Measurements from ENCODE around the gene RRP15. TPM values are rescaled to one million over a fixed set of nuclear protein-coding genes. Genes with fewer than 3 reads are reported as not detected.
A peak's percentile ranks its signal among the peaks of the same experiment; 100 is the strongest.

RRP15 gene
- total and polyA plus RNA-seq, 2 of the 8 experiments (the other 6 are each of a cell fraction or from before 2014, with no cell fraction given), result 3.7 to 52.8 TPM

- H2AK5ac ChIP-seq (ENCODE audit: low read depth, low read length), result no peak overlapping the region
- no peak for TF ChIP-seq SP1 (IDR thresholded peaks at IDR 0.05; ENCODE audit: low read depth, low read length)
- no peak for TF ChIP-seq FOSL1 (IDR thresholded peaks at IDR 0.05; ENCODE audit: insufficient read depth, low read depth, low read length)
- no peak for TF ChIP-seq JUN (IDR thresholded peaks at IDR 0.05; ENCODE audit: low read depth, low read length)
- no peak for TF ChIP-seq GTF2F1 (IDR thresholded peaks at IDR 0.05; ENCODE audit: borderline replicate concordance, low read depth, low read length)
- peak; percentile 48 to 54 for TF ChIP-seq RAD21 (IDR thresholded peaks at IDR 0.05 in 1 of 2, conservative IDR thresholded peaks at IDR 0.05 in 1 of 2; ENCODE audit: low read depth in 2 of 2, low read length in 2 of 2)
- TF ChIP-seq CEBPB (IDR thresholded peaks at IDR 0.05; ENCODE audit: low read depth, low read length), result peak; percentile 30; the same call in 1 of the 2 replicates
- TF ChIP-seq CTCF (IDR thresholded peaks at IDR 0.05; ENCODE audit: control extremely low read depth in 1 of 3, insufficient read depth in 1 of 3, low read depth in 1 of 3, low read length in 3 of 3), result peak; percentile 46 to 67 (median 52)
- TF ChIP-seq ATF2 (IDR thresholded peaks at IDR 0.05; ENCODE audit: low read length), result no peak
These were observed 66.4 kb downstream of the RRP15 start for GRCh38 chr1:218351391-218352074.

More at GRCh38 chr1:218351391-218352074, 66.4 kb downstream of the RRP15 start:
- Histone ChIP-seq H2BK5ac (ENCODE audit: low read depth, low read length) (no peak overlapping the region), H3K27me3 (replicated peaks in 1 of 4; ENCODE audit: control insufficient read depth in 3 of 4, extremely low read depth in 1 of 4, insufficient read depth in 3 of 4, low read length in 3 of 4) (peaks cover 0 to 3% (median 2%) of the 10 kb centered on the region in 4 experiments; a peak in 3 of 7 replicates), H3K4me1 (replicated peaks in 1 of 4; ENCODE audit: control insufficient read depth in 3 of 4, insufficient read depth in 4 of 4, low read length in 3 of 4) (peaks cover 0 to 2% (median 0%) of the 10 kb centered on the region in 4 experiments; a peak in 1 of 7 replicates), H3K4me2 (ENCODE audit: insufficient read depth in 1 of 2, low read depth in 2 of 2, low read length in 2 of 2) (no peak overlapping the region), H3K4ac (replicated peaks; ENCODE audit: insufficient read length, low read depth, low read length) (no peak overlapping the region), H3K36me3 (ENCODE audit: control insufficient read depth in 2 of 4, insufficient read depth in 4 of 4, low read length in 3 of 4) (no peaks in the 10 kb centered on the region), H4K91ac (replicated peaks; ENCODE audit: insufficient read length, low read length) (no peak overlapping the region), H4K5ac (ENCODE audit: insufficient read length, low read depth, low read length) (no peak overlapping the region), H3K79me1 (ENCODE audit: low read depth, low read length) (no peaks in the 10 kb centered on the region), H3K56ac (replicated peaks; ENCODE audit: insufficient read length, low read depth, low read length) (no peak overlapping the region), H2BK20ac (ENCODE audit: low read length) (no peak overlapping the region), H3K79me2 (ENCODE audit: control insufficient read depth in 1 of 2, insufficient read depth in 2 of 2, low read length in 2 of 2) (no peaks in the 10 kb centered on the region), H2BK120ac (replicated peaks; ENCODE audit: low read depth, low read length) (no peak overlapping the region), H3K14ac (ENCODE audit: insufficient read length) (no peak overlapping the region), H3K23me2 (ENCODE audit: low read depth, low read length) (peaks cover 12% of the 10 kb centered on the region), H3K9ac (replicated peaks in 1 of 4; ENCODE audit: extremely low read depth in 1 of 4, low read depth in 3 of 4, low read length in 3 of 4) (no peak overlapping the region), H4K8ac (ENCODE audit: extremely low read depth, insufficient read depth, low read length) (no peak overlapping the region), H3K23ac (ENCODE audit: insufficient read length) (no peak overlapping the region), H3K27ac (ENCODE audit: low read depth, low read length) (no peak overlapping the region), H2BK15ac (ENCODE audit: low read length) (no peak overlapping the region), H2AFZ (ENCODE audit: low read length) (no peak overlapping the region), H3K9me3 (ENCODE audit: insufficient read depth in 2 of 2, low read depth in 1 of 2, low read length in 1 of 2) (no peaks in the 10 kb centered on the region), H4K20me1 (replicated peaks in 1 of 2; ENCODE audit: control insufficient read depth in 1 of 2, insufficient read depth in 2 of 2, low read length in 2 of 2) (no peaks in the 10 kb centered on the region), H2BK12ac (ENCODE audit: low read depth, low read length) (no peak overlapping the region), H3K18ac (ENCODE audit: extremely low read depth, low read length) (no peak overlapping the region), H3K4me3 (ENCODE audit: extremely low read depth in 1 of 4, insufficient read depth in 2 of 4, low read depth in 3 of 4, low read length in 4 of 4) (no peak overlapping the region)
- DNase-seq (ENCODE audit: low read depth in 1 of 2, low spot score in 2 of 2) (peak in 1 of 2 experiments; percentile 48), FAIRE-seq (no peak)
- CTCF ChIA-PET (ENCODE audit: partially characterized antibody), result interaction anchor here (1.0 to 3.8 kb wide), 3 partner anchors 13 to 194 kb away, joined by 4 to 18 read pairs (median 7); no protein-coding TSS in a partner anchor
- POLR2A ChIA-PET (ENCODE audit: partially characterized antibody), result no interaction called here
- 68% methylated on average over 10 of the region's 10 CpGs; no CpG with 5 or more reads in 1 of the 2 experiments for WGBS, 2 experiments (ENCODE audit: extremely low coverage in 1 of 2, insufficient coverage in 1 of 2, insufficient read length in 1 of 2, insufficient replicate concordance in 2 of 2, low coverage in 1 of 2, low lambda C conversion rate in 2 of 2, missing lambda C conversion rate in 1 of 2)

Measured in H1 (cell line).